Activated CD4-positive, alpha-beta T cell treated with anti-CD3 and anti-CD28 coated beads, Interleukin-10, Interleukin-2, amounts not matched to agents 100 ng/mL and 50 ng/mL, durations not matched to agents 16 hours and 8 hours (primary cell): Measurements from ENCODE around the gene ZBTB18.

Experiments
- DNase-seq: peaks from one replicate; pipeline ENCODE4 v3.0.0-alpha.2; 2020

The ZBTB18 gene

DNA sequence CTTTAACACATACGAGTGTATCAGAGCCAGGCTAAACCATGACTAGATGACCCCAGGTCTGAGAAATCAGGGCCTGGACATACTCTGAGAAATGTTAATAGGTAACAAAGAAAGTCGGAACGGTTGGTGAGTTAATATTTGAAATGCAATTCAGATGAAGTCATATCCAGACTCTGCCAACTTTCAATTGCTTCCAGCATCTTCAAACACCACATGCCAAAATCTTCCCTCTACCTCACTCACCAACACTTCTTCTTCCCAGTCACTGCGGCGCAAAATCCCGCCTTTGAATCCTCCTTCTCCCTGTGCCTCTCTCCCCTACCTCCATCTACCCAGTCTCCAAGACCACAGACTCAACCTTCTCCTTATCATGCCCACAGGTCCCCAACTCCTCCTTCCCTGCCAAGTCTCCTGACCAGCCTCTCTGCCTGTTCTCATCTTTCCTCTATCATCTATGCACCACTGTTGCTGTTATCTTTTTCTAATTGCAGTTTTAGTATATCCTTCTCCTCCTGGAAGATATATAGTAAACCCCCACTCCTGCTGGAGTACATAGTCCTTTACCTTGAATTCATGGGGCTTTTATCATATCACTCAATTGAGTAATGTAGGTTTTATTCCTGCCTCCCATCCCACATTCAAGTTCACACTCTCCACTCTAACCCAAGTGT is 41.3 kb downstream of the ZBTB18 start:
- no peak for DNase-seq

DNA sequence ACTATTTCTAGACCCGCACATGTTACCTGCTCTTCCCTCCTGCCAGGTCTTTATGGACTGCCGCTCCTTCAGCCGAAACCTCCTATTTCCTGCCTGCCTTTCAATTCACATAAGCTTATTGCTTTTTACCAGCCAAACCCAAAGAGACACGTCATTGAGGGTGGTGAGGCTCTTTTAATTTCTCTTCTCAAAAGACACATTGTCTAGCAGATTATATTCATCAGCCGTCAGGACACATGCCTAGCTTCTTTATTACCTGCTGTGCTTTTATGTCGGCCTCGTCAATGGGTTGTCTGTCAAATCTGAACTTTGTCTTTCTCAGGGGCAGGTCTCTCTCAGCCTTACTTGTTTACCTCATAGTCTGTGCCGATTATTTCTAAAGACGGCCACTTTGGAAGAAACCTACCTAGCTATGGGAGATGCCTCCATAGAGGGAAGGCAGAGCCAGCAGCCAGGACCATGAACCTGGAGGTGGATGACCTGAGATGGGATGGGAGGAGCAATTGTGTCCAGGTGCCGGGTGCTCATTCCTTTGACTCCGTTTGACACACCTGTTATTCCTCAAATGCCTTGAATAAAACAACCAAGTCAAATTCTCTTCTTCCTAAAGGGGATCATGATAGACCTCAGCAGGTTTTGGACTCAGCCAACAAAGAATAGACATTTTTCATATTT is 42.0 kb downstream of the ZBTB18 start:
- no peak for DNase-seq

DNA sequence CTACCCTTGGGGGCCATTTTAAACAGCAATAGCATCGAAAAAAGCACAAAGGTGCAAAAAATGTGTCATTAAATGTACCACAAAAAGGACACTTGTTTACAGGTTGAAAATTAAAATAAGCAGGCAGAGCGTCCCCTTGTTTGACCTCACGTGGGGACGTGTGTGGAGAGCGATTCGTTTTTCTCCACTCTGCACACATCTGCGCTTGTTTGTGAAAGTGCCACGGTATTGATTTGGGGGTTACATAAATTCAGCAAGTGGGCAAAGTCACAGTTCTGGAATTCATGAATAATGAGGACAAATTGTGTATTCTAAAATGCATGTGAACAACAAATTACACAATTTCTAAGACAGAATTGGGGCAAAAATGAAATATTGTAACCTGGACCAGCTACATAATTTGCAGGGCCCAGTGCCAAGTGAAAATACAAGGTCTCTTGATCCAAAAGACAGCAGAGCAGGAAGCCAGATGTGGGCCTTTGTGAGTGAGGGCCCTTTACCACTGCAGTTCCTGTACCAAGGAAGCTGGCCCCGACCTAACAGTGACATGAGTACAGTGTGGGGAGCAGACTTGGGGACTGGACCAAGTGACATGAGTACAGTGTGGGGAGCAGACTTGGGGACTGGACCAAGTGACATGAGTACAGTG is 43.9 kb downstream of the ZBTB18 start:
- DNase-seq, result no peak

DNA sequence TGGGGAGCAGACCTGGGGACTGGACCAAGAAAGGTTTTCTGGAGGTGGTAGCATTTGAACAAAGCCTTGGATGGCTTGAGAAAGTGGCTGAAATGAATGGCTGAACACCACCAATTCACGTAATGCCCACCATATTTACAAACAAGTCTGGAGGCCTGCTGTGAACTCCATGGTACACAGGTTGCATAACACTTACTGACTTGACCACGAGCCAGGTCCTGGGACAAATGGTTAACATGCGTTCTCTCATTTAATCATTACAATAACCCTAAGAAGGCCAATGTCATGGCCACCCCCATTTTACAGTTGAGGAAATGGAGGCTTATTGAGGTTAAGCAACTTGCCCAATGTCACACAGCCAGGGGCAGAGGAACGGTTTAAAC is 44.4 kb downstream of the ZBTB18 start:
- no peak for DNase-seq

DNA sequence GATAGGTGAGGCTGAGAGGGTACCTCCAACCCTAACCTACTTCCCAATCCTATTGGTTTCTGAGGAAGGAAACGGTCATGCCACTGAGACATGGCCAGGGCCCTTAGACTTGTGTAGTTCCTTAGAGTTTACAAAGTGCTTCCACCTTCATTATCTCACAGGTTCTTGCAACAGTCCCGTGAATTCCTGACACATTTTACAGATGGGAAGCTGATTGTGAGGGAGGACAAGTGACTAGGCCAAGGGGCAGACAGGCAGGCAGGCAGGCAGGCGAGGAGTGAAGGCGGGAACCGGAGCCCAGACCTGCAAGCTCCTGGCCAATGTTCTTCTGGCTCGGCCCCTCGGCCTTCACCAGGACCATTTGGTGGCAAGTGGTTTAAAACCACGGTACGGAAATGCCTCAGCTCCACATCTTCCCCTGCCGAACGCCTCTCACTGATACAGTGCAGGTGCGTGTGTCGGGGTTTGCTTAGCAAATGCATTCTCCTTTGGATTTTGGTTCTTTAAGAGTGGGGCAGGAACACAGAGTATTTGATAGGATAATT is 45.1 kb downstream of the ZBTB18 start:
- DNase-seq, result no peak

DNA sequence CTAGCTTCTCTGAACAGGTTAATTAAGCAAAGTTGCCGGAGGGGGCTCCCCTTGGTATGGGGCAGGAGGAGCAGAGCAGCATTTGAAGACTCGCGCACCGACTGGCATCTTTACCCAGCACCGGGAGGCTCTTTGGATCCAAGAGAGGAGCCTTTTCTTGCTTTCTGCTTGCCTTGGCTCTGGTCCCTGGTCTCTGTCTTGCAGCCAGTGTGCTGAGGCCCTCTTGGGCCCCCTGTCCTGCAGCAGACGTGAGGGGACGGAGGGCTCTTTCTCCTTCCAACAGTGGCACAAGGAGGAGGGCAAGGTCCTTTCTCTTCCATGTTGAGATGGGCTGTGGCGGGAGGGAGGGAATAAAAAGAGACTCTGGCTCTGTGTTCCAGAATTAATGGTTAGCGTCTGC is 45.6 kb downstream of the ZBTB18 start:
- DNase-seq, result no peak

DNA sequence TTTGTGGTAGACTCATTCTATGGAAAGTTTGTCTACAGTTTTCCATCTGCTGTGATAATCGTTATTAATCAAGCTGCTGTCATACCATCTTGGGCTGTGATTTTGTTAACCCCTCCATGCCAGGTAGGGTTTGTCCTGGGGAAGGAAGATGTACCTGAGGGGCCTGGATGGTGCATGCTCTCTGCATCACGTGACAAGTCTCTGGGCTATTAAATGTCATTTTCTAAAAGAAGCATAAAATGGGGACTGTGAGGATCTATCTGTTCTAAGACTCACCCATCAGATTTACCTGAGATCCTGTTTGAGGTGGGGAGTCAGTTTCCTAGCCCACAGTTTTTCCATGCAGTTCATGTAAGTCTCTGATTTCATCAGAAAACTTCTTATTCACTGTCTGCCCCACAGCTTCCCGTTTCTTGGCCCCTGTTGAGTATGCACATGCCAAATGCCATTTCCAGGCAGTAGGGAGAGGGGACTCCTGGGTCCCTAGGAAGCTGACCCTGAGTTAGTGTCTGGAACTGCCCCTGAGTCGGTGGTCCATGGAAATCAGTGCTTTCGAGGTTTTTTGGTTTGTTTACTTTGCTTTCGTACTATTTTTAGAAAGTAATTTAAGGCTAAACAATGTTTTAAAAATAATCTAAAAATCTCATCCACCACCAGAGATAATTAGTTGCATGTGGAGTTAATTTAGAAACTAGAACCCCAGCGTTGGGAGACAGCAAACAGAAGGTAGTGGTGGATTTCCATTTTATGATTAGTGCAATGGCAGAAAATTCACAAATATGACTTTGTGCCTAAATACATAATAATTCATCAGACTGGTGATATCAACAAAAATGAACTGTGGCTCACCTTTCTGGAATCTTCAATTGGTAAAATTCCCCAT is 46.7 kb downstream of the ZBTB18 start:
- no peak for DNase-seq

DNA sequence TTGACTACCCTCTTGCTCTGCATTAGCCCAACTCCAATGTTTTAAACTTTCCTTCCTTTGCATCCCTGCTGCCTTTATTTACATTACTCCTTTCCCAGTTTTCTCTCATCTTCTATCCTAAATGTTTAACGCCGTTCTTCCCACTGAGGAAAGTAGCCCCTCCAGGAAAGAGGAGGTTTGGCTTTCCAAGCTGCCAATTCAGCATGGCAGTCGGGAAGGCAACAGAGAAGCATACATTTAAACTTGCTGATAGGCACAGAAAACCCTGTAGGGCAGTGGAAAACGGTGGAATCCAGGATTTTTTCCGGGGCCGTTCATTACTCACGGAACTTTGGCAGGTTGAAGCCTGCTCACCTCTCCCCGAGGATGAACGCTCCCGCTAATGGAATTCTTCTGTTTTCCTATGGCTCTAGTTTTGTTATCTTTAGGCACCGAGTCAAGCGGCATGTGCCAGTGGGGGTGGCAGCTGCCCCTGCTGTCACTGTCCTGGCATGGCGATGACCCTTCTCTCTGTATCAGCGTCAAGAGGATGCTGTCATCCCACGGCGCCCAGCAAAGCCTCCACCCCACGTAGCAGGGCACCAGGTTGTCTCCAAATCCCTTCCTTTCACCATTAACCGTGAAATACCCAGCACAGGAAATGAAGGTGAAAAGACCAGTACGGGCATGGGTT is 48.3 kb downstream of the ZBTB18 start:
- DNase-seq, result no peak

DNA sequence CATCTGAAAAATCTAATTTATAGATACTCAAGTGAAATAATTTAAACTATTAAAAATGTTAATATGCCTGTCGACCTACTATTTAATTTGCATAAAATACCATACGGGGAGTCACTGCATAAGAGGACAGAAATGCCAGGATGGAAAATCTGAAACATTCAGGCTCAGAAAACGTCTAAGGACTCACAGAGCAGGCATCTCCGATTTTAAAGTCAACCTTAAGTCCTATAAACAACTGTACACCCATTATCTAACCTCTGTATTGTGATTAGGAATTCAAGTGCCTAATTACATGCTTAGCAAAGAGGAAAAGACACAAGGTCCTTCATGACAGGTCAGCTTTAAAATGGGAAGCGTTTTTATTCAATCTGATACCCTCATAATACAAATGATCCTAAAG is 49.2 kb downstream of the ZBTB18 start:
- no peak for DNase-seq

DNA sequence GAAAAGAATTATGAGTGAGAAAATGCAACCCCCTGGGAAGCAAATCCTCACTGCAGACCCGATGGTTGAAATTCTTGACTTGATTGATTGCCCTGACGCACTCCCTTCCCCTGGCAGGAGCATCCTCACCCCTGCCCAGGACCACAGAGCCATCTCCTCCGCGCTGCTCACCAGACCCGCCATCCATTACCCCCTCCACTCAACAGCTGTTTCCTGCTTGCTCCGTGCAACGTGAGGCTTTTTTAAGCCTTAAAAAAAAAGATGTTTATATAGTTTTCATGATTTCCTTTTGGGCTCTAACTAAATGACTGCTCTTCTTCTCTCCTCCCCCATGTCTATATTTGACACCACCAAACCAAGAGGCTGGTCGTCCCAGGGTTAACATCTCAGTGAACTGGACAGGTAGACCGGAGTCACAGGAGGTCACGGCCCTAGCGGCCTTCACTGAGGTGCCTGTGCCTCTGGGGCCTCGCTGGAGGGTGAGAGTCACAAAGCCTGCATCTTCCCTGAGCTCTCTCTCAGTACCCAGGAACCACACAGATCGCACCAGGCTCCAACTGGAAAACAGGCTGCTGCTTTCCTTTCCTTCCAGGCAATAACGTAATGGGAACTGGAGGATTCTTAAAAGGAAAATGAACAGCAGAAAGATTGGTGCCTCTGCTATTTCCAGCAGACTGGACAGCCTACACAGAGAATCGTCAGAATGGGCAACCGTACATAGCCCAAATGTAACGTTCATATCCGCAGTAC is 49.8 kb downstream of the ZBTB18 start:
- no peak for DNase-seq

DNA sequence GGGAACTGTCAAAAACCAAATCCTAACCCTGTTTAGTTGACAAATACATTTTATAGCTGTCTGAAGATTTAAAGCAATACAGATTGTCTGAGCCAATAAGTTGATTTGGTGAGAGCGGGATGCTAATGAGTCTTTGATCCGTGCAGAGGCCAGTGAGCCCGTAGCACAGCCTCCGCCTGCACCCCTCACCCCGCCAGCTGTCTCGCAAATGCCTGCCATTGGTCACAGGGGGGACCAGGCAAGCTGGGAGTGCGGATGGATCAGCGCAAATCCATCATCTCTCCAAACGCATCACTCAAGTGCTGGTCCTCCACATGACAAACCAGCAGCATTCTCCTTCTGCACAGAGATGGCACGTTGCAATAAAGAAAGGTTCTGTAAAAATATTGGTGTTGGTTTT is 51.0 kb downstream of the ZBTB18 start:
- DNase-seq, result no peak

DNA sequence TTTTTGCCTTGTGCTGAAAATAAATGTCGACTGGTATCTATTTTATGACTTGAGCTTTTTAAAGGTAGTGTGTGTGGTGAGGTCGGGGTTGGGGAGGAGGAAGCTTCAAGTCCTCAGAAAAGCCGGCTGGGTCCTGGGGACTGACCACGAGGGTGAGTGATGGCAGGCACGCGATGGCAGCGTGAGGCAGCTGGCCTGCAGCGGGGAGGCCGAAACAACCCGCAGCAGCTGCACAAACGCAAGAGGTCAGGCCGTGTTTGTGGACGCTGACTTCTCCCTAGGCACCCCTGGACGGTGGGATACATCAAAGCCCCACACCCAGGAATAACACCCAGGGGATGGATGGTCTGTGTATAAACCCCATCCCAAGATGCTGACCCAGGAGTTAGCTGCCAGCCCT is 51.4 kb downstream of the ZBTB18 start:
- DNase-seq, result no peak

DNA sequence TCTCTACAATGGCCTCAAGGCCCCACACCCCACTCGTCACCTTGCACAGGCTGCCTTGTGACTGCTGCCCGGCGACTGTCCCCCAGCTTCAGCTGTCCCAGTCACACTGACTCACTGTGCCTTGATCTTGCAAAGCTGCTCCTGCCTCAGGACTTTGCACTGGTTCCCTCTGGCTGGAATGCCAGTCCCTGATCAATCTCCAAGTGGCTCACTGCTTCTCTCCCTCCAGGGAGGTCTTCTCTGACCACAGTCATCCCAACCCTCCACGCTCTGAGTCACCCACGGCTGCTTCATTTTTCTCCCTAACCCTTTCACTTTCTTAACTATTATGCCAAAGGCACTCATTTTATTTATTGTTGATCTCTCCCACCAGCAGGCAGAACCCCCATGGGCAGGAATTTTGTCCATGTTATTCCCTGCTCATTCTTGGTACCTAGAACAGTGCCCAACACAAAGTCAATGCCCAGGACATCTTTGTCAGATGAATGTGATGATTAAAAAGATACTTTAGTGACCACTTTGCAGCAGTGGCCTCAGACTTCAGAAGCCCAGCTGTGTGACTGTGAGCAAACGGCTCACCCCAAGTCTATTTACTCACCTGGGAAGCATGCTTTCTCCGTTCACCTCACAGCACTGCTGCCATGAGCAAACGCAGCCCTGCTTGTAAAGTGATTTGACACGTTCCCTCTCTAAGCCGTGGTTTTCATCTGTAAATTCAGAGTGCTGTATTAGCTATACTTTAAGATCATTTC is 53.4 kb downstream of the ZBTB18 start:
- DNase-seq, result no peak

DNA sequence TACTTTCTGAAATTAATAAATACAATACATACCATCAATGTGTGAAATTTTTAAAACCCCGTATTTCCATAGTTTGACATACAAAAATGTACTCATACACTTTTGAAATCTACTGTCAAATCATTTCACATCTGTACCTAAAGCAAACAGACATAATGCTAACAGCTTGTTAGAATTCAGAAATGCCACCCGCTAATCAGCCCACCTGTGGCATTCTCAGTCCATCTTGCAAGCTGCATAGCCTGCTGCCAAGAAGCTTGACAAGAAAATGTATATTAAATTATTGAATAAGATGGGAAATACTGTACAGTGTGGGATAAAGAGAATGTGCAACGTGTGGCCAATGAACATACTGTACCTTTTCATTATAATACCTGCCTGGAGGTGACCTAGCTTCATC is 55.1 kb downstream of the ZBTB18 start:
- no peak for DNase-seq
